ENCODE measurements around the gene SETBP1.

DNA sequence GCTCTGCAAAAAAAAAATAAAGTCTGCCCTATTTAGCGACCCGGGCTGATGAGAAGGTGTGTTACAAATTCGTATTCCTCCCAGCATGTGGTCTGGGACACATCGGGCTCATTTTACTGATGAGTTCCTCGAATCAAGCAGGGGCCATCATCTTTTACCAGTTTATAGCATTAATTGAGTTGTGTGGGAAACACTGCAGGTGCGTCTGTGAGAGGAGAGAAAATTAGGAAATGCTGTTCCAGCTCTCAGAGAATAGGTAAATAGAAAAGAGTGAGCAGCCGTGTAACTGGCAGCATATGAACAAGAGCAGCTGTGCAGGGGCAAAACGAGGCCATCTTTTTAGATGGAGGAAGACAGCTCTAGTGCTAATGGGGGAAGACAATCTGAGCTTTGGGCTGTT, 216.7 kb downstream of the SETBP1 start:
- TF ChIP-seq EZH2 (IDR thresholded peaks at IDR 0.05; ENCODE audit: borderline replicate concordance, low read depth, low read length, poor library complexity, severe bottlenecking): no peak
- TF ChIP-seq, protein P1, sequence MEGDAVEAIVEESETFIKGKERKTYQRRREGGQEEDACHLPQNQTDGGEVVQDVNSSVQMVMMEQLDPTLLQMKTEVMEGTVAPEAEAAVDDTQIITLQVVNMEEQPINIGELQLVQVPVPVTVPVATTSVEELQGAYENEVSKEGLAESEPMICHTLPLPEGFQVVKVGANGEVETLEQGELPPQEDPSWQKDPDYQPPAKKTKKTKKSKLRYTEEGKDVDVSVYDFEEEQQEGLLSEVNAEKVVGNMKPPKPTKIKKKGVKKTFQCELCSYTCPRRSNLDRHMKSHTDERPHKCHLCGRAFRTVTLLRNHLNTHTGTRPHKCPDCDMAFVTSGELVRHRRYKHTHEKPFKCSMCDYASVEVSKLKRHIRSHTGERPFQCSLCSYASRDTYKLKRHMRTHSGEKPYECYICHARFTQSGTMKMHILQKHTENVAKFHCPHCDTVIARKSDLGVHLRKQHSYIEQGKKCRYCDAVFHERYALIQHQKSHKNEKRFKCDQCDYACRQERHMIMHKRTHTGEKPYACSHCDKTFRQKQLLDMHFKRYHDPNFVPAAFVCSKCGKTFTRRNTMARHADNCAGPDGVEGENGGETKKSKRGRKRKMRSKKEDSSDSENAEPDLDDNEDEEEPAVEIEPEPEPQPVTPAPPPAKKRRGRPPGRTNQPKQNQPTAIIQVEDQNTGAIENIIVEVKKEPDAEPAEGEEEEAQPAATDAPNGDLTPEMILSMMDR (conservative IDR thresholded peaks at IDR 0.05; ENCODE audit: low read depth, low read length): no peak
